HG02678 (cell line): ENCODE measurements around the gene OXNAD1.

Experiments used
- ATAC-seq: cut with Tn5 transposase; IDR thresholded peaks from one replicate; pipeline ENCODE4 v1.9.1; 2021; ENCODE audit warnings: mild to moderate bottlenecking, moderate library complexity; ENCODE audit not compliant: unreplicated experiment

The OXNAD1 gene

GRCh38 chr3:16352428-16352827 is 87.4 kb downstream of the OXNAD1 start:
- no peak for ATAC-seq

GRCh38 chr3:16354291-16354690 is 89.3 kb downstream of the OXNAD1 start:
- no peak for ATAC-seq
